GM21360 (cell line): ENCODE results near the gene MYO5B.
"Not testable (repeated sequence)": the region's sequence is repeated elsewhere in the genome, so short reads cannot be mapped to it uniquely, and the experiment has no call there.

Experiments used
- ATAC-seq: cut with Tn5 transposase; IDR thresholded peaks from one replicate; pipeline ENCODE4 v1.9.1; 2021; ENCODE audit warnings: mild to moderate bottlenecking, moderate library complexity; ENCODE audit not compliant: unreplicated experiment

The MYO5B gene

GRCh38 chr18:49893036-49893435, 301.9 kb downstream of the MYO5B start:
- no peak for ATAC-seq

DNA sequence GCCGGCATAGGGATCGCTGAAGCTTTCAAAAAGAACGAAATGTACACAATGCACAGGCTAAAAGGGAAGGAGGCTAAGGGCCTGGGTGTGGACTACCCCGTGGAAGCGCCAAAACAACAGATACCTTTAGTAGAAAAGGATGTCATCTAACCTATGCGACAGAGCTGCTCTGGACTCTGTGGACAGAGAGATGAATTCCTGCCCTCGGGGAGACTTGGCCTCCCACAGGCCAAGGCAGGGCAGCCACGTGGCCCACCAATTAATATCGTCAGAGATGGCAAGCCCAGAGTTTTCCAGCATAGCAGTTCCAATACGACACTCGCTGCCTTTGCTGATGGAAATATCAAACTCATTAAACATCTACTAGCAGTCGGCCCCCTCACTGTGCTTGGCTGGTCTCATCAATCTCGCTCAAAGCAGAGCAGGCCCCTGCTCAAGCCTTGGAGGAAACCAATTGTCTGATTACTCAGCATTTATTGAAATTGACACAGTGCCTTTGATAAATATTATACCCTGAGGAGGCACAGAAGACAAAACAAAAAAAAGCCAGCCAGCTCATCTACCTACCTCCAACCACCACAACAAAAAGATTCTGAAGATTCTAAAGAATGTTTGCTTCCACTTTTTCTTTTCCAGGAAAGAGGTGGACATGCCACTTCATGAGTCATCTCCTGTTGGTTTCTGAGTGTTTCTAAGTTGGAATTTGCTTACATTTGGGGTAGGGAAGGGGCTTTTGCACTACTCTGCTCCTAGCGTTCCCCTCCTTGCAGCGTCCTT, 302.6 kb downstream of the MYO5B start:
- no peak for ATAC-seq

- no peak for ATAC-seq
These were observed 304.9 kb downstream of the MYO5B start for GRCh38 chr18:49890041-49890440.

DNA sequence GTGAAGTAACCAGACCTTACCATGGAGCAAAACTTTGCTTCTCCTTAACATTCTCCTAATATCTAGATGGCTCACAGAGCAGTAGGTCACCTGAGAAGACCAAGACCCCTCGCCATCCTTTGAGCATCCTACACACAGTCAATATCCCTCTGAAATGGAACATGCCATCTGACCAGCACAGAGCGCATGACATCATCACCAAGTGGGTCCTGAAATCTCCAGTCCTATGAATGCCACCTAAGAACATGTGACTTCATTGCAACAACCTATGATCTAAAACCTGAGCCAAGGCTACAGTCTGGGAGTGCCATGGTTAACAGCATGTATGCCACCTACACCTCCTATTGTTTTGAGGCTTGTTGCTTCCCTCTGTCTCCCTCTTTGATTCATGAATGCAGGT, 305.4 kb downstream of the MYO5B start:
- ATAC-seq: not testable (repeated sequence)

GRCh38 chr18:49886891-49887764, 307.8 kb downstream of the MYO5B start:
- no peak for ATAC-seq

- ATAC-seq: no peak
These were observed 310.0 kb downstream of the MYO5B start for GRCh38 chr18:49884959-49885358.

- no peak for ATAC-seq
These were observed 310.5 kb downstream of the MYO5B start for GRCh38 chr18:49884465-49884864.

DNA sequence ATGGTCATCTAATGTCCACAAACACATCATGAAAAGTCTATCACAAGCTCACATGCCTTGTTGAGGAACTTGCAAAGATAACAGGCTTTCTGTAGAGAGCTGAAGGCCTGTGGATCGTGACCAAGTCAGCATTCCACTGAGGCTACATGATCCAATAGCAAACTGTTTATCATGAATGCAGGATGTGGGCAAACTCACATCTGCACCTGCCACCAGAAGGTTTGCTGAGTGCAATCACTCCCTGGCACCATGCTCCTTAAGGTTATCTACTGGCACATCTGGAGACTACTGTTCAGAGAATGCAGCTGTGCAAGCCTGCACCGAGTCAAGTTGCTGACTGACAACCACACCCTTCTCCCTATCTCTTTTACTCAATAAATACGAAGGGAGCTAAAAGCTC, 314.3 kb downstream of the MYO5B start:
- no peak for ATAC-seq

GRCh38 chr18:49879271-49879580, 315.7 kb downstream of the MYO5B start:
- ATAC-seq: no peak

- ATAC-seq: no peak
These were observed 316.2 kb downstream of the MYO5B start for GRCh38 chr18:49878567-49879270.

DNA sequence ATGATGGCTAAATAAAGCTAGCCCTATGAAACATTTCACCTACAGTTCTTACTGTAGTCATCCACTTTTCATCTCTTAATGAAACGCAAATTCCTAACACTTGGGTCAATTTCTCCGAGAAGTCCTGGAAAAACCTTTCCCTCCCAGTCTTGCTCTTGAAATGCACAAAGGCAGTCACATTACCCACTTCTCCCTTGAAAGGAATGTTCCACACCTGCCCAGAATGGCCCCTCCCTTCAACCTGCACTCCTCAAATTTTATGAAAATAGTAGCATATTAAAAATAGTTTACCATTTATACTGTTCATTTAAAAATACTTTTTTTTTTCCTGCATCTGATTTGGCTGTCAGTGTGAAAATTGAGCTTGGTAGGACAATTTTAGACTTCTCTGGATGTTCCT, 316.9 kb downstream of the MYO5B start:
- ATAC-seq: no peak

- ATAC-seq: no peak
These were observed 318.4 kb downstream of the MYO5B start for GRCh38 chr18:49876536-49876935.

GRCh38 chr18:49875783-49876182, 319.2 kb downstream of the MYO5B start:
- ATAC-seq: no peak

DNA sequence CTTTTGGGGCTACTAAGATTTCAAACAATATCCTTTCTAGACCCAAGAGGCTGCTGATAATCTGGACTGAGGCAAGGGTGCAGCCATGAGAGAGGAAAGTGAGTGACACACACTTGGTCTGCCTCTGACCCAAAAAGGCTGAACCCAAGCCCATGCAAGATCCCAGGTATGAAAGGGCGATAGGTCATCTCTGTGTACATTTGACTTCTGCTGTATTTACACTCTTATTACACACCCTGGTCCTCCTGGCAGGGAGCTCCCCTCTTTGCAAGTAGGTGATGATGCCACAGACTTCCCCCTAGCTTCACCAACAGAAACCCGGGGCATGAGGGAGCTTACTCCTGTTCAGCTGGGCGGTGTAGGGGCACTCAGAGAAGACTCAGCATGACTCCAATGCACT, 319.8 kb downstream of the MYO5B start:
- ATAC-seq: no peak

- ATAC-seq: no peak
These were observed 320.7 kb downstream of the MYO5B start for GRCh38 chr18:49874238-49874637.

- ATAC-seq: no peak
These were observed 325.6 kb downstream of the MYO5B start for GRCh38 chr18:49869354-49869753.

- no peak for ATAC-seq
These were observed 328.3 kb downstream of the MYO5B start for GRCh38 chr18:49866680-49867079.

GRCh38 chr18:49865401-49865800, 329.5 kb downstream of the MYO5B start:
- ATAC-seq: no peak

DNA sequence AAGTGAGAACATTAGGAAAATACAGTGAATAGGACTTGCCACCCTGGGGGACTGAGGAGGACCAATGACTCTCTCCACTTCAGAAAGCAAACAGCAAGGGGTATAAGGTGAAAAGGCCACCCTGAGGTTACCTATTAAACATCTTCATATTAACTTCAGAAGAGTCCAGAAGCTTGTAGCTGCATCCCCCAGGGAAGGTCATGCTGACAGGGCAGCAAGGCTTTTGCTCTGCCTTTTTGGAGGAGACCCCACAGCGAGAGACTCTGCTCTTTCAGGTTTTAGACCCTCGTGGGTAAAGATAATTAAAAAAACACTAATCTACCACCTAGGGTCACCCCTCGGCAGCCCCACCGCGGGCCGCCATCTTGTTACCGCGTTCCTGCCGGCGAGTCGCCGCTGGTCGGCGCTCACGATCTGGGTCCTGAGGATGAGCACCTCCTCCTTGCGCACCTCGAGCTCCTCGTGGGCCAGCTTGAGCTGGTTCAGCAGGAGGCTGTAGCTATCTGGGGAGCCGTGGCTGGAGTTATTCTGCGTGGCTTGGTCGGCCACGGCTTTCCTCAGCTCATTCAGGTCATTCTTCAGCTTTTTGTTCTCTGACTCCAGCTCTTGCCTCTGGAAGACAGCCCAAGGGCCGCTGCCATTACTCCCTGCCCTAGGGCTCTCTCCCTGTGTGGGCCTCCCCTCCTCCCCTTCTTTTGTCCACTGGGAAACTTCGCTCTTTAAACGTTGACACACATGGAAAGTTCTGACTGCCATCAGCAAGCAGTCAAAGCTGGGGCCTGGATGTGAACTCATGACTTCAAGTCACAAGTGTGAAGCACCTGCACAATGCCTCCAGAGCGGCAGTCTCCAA, 331.0 kb downstream of the MYO5B start:
- no peak for ATAC-seq

GRCh38 chr18:49862656-49863385, 332.1 kb downstream of the MYO5B start:
- ATAC-seq: no peak
